Measurements from ENCODE around the gene SLITRK1.

Gene SLITRK1

GRCh38 chr13:83867708-83868107, 14.6 kb downstream of the SLITRK1 start:
- DNase-seq (ENCODE audit: low read depth), result no peak
- H3K4me3 ChIP-seq (ENCODE audit: control insufficient read depth, low read depth, low read length), result no peak overlapping the region

GRCh38 chr13:83865161-83866137, 16.8 kb downstream of the SLITRK1 start:
- TF ChIP-seq CTCF (conservative IDR thresholded peaks at IDR 0.05; ENCODE audit: control insufficient read depth, insufficient read depth, low read depth, low read length), result no peak
- no peak for DNase-seq (ENCODE audit: low read depth)
- no peak overlapping the region for H3K4me3 ChIP-seq (ENCODE audit: control insufficient read depth, low read depth, low read length)

More at GRCh38 chr13:83867708-83868107, 14.6 kb downstream of the SLITRK1 start:
- no peak for TF ChIP-seq CTCF (conservative IDR thresholded peaks at IDR 0.05; ENCODE audit: control insufficient read depth, insufficient read depth, low read depth, low read length)

GRCh38 chr13:83853771-83854170, 28.5 kb downstream of the SLITRK1 start:
- TF ChIP-seq CTCF (conservative IDR thresholded peaks at IDR 0.05; ENCODE audit: control insufficient read depth, insufficient read depth, low read depth, low read length), result no peak
- DNase-seq (ENCODE audit: low read depth), result no peak
- no peak overlapping the region for H3K4me3 ChIP-seq (ENCODE audit: control insufficient read depth, low read depth, low read length)

DNA sequence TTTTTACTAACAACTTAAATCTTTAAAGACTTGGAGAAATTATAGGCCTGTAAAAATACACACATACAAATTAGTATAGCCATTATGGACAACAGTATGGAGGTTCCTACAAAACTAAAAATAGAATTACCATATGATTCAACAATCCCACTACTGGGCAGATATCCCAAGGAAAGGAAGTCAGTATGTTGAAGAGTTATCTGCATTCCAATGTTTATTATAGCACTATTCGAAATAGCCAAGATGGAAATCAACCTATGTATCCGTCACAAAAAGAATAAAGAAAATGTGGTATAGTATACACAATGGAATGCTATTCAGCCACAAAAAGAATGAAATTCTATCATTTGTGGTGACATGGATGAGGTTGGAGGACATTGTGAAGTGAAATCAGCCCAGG, 37.2 kb downstream of the SLITRK1 start:
- H3K4me3 ChIP-seq (ENCODE audit: control insufficient read depth, low read depth, low read length), result no peak overlapping the region
- no peak for TF ChIP-seq CTCF (conservative IDR thresholded peaks at IDR 0.05; ENCODE audit: control insufficient read depth, insufficient read depth, low read depth, low read length)
- no peak for DNase-seq (ENCODE audit: low read depth)

DNA sequence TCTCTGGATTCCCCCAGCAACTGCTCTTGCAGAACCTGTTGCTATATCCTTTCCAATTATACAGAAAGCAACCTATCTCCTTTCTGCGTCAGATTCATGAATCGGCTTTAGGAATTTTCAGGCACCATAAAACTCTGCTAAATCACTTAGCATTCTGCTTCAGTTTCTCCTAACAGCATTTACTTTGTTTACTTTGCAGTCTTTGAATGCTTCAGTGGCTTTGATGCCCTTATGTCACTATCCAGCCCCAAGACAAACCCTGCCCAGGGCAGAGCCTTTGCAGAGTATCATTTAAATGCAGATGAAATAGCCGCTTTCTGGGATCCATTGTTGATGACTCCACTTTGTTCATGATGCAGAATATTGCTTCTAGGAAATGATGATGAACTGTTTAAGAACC, 43.1 kb downstream of the SLITRK1 start:
- DNase-seq (ENCODE audit: low read depth), result no peak
- no peak for TF ChIP-seq CTCF (conservative IDR thresholded peaks at IDR 0.05; ENCODE audit: control insufficient read depth, insufficient read depth, low read depth, low read length)
- H3K4me3 ChIP-seq (ENCODE audit: control insufficient read depth, low read depth, low read length), result no peak overlapping the region

DNA sequence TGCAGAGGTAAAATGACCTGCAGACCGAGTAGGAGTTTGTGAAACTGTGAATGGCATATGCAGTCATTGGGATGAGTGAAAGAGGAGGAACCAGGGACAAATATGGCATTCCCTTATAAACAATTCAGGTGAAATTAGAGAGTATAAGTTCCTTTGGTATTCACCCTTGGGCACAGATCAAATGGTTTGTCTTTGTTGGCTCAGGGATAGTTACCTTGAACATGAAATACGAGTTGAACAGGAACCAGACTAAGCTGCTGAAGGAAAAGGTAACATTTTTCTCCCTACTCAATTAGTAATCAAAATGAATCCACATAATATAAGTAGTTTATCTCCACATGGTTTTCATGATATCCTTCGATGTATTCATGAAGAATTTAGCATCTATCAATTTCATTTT, 50.5 kb downstream of the SLITRK1 start:
- no peak for TF ChIP-seq CTCF (conservative IDR thresholded peaks at IDR 0.05; ENCODE audit: control insufficient read depth, insufficient read depth, low read depth, low read length)
- no peak for DNase-seq (ENCODE audit: low read depth)
- H3K4me3 ChIP-seq (ENCODE audit: control insufficient read depth, low read depth, low read length), result no peak overlapping the region
